Measurements from ENCODE around the gene DNAJB13. TPM values are rescaled to one million over a fixed set of nuclear protein-coding genes. Genes with fewer than 3 reads are reported as not detected.
"Not testable (repeated sequence)": the region's sequence is repeated elsewhere in the genome, so short reads cannot be mapped to it uniquely, and the experiment has no call there.

The DNAJB13 gene
- total RNA-seq, 1 experiment from 2014 or later: not detected

- no peak for DNase-seq (ENCODE audit: low read depth)
Measured at GRCh38 chr11:73977856-73978519, 27.2 kb downstream of the DNAJB13 start.

DNA sequence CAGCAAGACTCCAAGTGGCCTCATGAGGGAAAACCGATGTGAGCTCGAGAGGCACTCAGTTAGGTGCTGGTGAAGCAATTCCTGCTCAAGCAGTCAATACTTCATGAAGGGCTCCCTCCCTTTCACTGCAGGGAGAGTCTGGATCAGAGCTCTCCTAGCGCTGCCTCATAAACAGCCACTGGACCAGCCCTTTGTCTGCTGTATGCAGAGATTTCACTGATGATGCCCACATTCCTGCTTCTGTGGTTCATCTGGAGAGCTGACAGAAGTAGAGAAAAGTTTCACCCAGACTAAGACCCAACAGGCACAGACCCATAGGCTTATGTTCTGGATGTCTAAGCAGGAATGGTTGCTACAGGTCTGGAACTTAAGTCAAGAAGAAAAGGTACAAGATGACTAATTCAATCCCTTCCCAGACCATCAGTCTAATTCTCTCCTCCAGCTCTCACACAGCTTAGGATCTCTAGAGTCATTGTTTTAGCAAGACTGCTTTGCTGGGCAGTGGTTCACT is 27.8 kb downstream of the DNAJB13 start:
- DNase-seq (ENCODE audit: low read depth): no peak

DNA sequence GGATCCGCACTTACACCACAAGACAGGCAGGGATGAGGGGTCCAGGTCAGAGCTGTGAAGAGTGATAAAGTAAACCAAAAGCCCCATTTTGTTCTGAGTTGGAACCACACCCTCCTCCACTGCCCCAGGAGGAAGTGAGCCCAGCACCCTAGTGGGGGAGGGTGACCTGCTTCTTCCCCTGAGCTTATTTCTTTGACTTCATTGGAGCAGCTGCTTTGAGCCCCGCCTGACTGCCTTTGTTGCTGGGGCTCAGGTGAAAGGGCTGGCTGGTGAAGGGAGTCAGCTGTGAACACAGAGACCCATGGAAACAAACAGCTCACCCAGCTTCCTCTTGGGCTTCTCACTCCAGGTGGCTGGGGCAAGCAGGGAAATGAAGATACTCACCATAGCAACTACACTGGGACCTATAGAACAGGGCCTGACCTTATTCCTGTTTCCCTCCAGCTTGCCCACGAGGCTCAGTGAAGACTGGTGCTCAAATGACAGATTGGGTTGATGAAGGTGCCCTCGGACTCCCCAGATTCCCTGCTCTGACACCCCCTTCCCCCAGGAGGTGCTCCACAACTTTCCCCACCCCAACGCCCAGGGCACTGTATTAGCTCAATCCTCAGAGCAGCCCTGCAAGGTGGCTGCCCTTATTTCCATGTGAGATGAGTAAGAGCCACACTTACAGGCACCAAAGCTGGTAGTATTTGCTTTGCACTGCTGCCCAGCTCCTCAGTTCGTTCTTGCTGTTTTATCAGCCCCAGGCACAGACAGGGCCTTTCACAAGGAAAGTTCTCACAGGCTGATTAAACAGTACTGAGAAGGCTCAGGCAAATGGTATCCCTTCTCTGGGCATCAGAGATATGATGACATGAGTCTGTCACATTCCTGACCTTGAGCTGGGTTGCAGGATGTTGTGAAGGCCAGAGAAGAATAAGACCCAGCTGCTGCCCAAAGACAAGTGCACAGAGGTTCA is 29.5 kb downstream of the DNAJB13 start:
- no peak for DNase-seq (ENCODE audit: low read depth)

GRCh38 chr11:73981051-73981805 is 30.4 kb downstream of the DNAJB13 start:
- DNase-seq (ENCODE audit: low read depth): no peak

GRCh38 chr11:73982595-73982989 is 31.8 kb downstream of the DNAJB13 start, which contains the start of gene UCP2:
TSS of gene UCP2 (minus strand) at chr11:73982843. CDS start at chr11:73978378, 4,465 bp downstream.
- DNase-seq (ENCODE audit: low read depth): no peak

DNA sequence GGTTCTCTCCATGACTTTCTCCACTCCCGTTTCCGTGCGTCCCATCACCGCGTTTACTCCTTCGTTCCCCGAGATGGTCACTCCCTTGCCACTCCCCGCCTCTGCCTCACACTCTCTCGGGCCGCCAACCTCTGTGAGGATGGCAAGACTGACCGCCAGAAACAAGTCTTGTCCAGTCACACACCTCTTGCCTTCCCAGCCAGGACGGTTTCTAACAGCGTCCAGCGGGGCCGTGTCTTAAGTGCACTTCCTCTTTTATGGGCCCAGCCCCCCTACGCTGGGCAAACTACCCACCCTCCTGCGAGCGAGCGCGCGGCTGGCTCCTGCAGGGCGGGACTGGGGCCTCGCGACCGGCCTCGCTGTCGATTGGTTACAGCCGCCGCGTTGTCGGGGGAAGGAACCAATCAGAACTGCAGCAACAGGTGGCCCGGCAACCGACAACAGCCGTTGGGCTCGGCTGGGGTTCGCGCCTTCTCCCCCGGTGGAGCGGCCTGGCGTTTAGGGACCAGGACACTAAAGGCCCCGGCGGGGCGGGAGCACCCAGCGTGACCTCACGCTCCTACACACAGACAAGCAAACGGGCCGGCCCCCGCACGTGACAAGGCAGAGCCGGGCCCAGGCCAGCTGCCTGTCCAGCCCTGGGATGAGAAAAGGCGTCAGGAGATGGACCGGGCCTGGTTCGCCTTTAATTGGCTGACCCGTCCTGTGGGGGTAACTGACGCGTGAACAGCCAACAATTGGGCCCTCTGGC is 32.3 kb downstream of the DNAJB13 start:
- peak; percentile 94 for DNase-seq (ENCODE audit: low read depth)

- no peak for DNase-seq (ENCODE audit: low read depth)
Measured at GRCh38 chr11:73983741-73984538, 33.1 kb downstream of the DNAJB13 start.

DNA sequence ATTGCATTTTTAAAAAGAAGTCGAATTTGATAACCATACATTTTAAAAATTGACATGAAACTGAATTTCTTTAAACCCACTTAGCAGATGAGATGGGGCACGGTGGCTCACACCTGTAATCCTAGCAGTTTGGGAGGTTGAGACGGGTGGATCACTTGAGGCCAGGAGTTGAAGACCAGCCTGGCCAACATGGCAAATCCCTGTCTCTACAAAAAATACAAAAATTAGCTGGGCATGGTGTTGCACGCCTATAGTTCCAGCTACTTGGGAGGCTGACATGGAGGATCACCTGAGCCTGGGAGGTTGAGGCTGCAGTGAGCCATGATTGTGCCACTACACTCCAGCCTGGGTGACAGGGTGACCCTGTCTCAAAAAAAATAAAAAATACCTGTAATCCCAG is 34.8 kb downstream of the DNAJB13 start:
- not testable (repeated sequence) for DNase-seq (ENCODE audit: low read depth)

GRCh38 chr11:73988227-73988626 is 37.4 kb downstream of the DNAJB13 start:
- DNase-seq (ENCODE audit: low read depth): no peak

DNA sequence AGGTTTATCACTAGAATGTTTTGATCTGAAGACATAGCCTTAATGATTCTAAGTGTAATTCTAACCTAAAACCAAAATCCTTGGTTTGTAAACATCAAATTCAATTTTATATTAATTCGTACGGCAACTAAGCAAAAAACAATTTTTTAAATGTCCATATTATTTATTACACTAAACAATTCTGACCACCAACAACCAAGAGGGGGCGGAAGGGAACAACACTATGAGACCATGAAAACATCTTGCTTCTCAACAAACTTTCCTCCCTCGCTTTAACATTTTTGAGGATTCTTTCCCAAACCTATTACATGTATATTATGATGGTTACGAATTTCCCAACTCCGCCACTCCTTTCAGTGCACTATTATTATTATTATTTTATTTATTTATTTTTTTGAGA is 38.3 kb downstream of the DNAJB13 start:
- DNase-seq (ENCODE audit: low read depth): no peak

DNA sequence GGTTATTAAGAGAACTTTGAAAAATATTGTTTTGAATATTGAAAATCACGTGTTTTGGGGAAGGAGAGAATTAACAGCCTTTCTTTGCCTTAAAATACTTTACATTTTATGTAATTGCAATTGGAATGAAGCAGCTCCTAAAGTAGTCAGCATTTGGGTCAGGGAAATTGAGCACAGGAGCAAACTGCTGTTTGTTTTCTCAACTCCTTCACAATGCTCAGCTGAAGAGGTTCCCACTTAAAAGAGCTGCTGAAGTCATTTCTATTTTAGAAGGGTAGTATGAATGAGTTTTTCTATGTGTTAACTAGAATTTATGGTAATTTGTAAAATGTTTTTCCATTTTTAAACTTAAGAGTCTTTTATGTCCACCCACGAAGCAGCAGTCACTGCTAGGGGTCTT is 39.9 kb downstream of the DNAJB13 start:
- DNase-seq (ENCODE audit: low read depth): no peak

- DNase-seq (ENCODE audit: low read depth): no peak
Measured at GRCh38 chr11:73991471-73992006, 40.7 kb downstream of the DNAJB13 start.

- DNase-seq (ENCODE audit: low read depth): peak; percentile 44
Measured at GRCh38 chr11:73995247-73995646, 44.4 kb downstream of the DNAJB13 start.

GRCh38 chr11:73995731-73996130 is 44.9 kb downstream of the DNAJB13 start:
- DNase-seq (ENCODE audit: low read depth): no peak

- no peak for DNase-seq (ENCODE audit: low read depth)
Measured at GRCh38 chr11:73996161-73996747, 45.4 kb downstream of the DNAJB13 start.

DNA sequence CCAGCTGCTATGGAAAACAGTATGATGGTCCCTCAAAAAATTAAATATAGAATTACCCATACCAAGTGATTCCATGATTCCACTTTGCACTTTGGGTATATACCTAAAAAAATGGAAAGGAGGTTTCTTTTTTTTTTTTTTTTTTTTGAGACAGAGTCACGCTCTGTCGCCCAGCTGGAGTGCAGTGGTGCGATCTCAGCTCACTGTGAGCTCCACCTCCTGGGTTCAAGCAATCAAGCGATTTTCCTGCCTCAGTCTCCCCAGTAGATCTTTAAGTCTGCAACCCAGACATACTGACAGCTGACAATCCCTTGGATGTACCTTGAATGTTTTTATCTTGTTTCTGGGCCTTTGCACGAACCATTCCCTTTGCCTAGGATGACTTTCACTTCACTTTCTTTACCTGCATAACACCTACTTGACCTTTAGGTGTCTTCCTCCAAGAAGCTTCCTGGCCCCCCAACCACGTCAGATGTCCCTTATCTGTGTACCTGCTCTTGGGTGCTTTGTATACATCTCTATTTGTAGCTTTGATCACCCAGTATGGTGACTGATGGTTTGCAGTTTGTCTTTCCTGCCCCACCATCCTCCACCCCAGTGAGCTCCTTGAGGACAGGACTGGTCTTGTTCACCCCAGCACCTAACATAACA is 46.4 kb downstream of the DNAJB13 start:
- DNase-seq (ENCODE audit: low read depth): no peak

DNA sequence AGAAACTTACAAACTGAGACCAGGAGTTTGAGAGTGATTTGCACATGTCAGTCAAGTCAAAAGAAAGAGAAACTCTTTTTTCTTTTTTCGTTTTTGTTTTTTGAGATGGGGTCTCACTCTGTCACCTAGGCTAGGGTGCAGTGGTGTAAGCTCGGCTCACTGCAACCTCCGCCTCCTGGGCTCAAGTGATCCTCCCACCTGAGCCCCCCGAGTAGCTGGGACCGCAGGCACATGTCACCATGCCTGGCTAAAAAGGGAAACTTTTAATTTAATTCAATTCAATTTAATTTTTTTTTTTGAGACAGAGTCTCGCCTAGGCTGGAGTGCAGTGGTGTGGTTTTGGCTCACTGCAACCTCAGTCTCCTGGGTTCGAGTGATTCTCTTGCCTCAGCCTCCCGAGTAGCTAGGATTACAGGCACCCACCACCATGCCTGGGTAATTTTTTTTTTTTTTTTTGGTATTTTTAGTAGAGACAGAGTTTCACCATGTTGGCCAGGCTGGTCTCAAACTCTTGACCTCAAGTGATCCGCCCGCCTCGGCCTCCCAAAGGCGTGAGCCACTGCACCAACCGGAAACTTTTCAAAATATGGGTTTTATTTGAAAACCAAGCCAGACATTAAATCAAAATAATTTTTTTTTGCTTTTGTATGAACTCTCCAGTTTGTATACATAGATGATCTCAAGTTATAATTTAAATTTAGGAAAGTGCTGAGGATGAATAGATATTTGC is 48.2 kb downstream of the DNAJB13 start:
- DNase-seq (ENCODE audit: low read depth): no peak

- no peak for DNase-seq (ENCODE audit: low read depth)
Measured at GRCh38 chr11:73999581-74000306, 48.9 kb downstream of the DNAJB13 start.

All from M059J (cell line).